GM18517 (cell line): Measurements from ENCODE around the gene XIRP2.

ENCODE experiments used
- ATAC-seq: cut with Tn5 transposase; IDR thresholded peaks from one replicate; pipeline ENCODE4 v1.9.1; 2021; ENCODE audit warnings: mild to moderate bottlenecking, moderate library complexity; ENCODE audit not compliant: unreplicated experiment

XIRP2 gene

GRCh38 chr2:166888180-166888579, at the start of gene XIRP2:
TSS of gene XIRP2 (plus strand) at chr2:166888480. CDS start at chr2:166903483, 15,003 bp downstream.
- no peak for ATAC-seq

- ATAC-seq, result no peak
These were observed 47.1 kb upstream of the XIRP2 start for GRCh38 chr2:166841152-166841551.

GRCh38 chr2:166841679-166842078, 46.6 kb upstream of the XIRP2 start:
- no peak for ATAC-seq

GRCh38 chr2:166844111-166844510, 44.2 kb upstream of the XIRP2 start:
- no peak for ATAC-seq

- no peak for ATAC-seq
These were observed 25.7 kb upstream of the XIRP2 start for GRCh38 chr2:166862468-166863132.

- no peak for ATAC-seq
These were observed 20.3 kb upstream of the XIRP2 start for GRCh38 chr2:166867874-166868514.

GRCh38 chr2:166870346-166870745, 17.9 kb upstream of the XIRP2 start:
- no peak for ATAC-seq

- ATAC-seq, result no peak
These were observed 7.1 kb upstream of the XIRP2 start for GRCh38 chr2:166881177-166881576.

GRCh38 chr2:166882851-166883250, 5.4 kb upstream of the XIRP2 start:
- no peak for ATAC-seq

- no peak for ATAC-seq
These were observed 3.4 kb downstream of the XIRP2 start for GRCh38 chr2:166891727-166892126.

- ATAC-seq, result no peak
These were observed 4.1 kb downstream of the XIRP2 start for GRCh38 chr2:166892397-166892796.

- no peak for ATAC-seq
These were observed 7.0 kb downstream of the XIRP2 start for GRCh38 chr2:166895243-166895642.

GRCh38 chr2:166897666-166898065, 9.4 kb downstream of the XIRP2 start:
- no peak for ATAC-seq

GRCh38 chr2:166899676-166900075, 11.4 kb downstream of the XIRP2 start:
- no peak for ATAC-seq

GRCh38 chr2:166900700-166901099, 12.4 kb downstream of the XIRP2 start:
- no peak for ATAC-seq

GRCh38 chr2:166901336-166901735, 13.1 kb downstream of the XIRP2 start:
- no peak for ATAC-seq

- no peak for ATAC-seq
These were observed 28.7 kb downstream of the XIRP2 start for GRCh38 chr2:166916987-166917386.

GRCh38 chr2:166917415-166917814, 29.1 kb downstream of the XIRP2 start:
- no peak for ATAC-seq

GRCh38 chr2:166921261-166921896, 33.1 kb downstream of the XIRP2 start:
- ATAC-seq, result no peak

- ATAC-seq, result no peak
These were observed 36.7 kb downstream of the XIRP2 start for GRCh38 chr2:166924967-166925366.

GRCh38 chr2:166926657-166927056, 38.4 kb downstream of the XIRP2 start:
- no peak for ATAC-seq

- no peak for ATAC-seq
These were observed 43.8 kb downstream of the XIRP2 start for GRCh38 chr2:166932032-166932431.
